ENCODE measurements around the gene ZNF668.

DNA sequence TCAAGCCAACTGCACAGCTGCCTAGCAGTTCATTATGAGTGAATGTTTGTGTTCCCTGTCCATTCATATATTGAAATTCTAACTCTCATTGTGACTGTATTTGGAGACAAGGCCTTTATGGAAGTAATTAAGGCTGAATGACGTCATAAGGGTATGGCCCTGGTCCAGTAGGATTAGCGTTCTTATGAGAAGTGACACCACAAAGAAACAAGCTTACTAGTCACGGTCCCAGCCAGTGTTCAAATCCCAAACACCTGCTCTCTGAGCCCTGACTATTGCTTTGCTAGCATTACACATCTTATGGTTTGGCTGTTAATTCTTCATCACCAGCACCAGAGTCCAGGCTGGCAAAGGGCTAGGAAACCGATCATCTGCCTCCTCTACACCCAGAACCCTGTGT lies 2.2 kb downstream of the ZNF668 start:
- no peak for TF ChIP-seq POLR2AphosphoS5 (IDR thresholded peaks at IDR 0.05)
- TF ChIP-seq, protein P1, sequence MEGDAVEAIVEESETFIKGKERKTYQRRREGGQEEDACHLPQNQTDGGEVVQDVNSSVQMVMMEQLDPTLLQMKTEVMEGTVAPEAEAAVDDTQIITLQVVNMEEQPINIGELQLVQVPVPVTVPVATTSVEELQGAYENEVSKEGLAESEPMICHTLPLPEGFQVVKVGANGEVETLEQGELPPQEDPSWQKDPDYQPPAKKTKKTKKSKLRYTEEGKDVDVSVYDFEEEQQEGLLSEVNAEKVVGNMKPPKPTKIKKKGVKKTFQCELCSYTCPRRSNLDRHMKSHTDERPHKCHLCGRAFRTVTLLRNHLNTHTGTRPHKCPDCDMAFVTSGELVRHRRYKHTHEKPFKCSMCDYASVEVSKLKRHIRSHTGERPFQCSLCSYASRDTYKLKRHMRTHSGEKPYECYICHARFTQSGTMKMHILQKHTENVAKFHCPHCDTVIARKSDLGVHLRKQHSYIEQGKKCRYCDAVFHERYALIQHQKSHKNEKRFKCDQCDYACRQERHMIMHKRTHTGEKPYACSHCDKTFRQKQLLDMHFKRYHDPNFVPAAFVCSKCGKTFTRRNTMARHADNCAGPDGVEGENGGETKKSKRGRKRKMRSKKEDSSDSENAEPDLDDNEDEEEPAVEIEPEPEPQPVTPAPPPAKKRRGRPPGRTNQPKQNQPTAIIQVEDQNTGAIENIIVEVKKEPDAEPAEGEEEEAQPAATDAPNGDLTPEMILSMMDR (IDR thresholded peaks at IDR 0.05 in 8 of 11, conservative IDR thresholded peaks at IDR 0.05 in 3 of 11): no peak

Measured in spleen (tissue), 7 donors.